OCI-LY7 (cell line): ENCODE measurements around the gene EEF1A2. TPM values are rescaled to one million over a fixed set of nuclear protein-coding genes. Genes with fewer than 3 reads are reported as not detected.

Experiments
- BruUV-seq: library from RNA; stranded (reverse); fragments of 400-500 nt; replicated peaks from 2 replicates; lab custom pipeline; 2021; lab: Mats Ljungman, UMichigan
- CTCF ChIA-PET: fragments of 300-600 bp; sonication (Branson Sonifier 250); formaldehyde crosslinking; loops from one replicate; lab custom pipeline; 2022; ENCODE audit warnings: antibody characterized with exemption; ENCODE audit not compliant: unreplicated experiment; lab: Charles Lee
- POLR2A ChIA-PET: fragments of 300-600 bp; sonication (Branson Sonifier 250); formaldehyde crosslinking; loops from one replicate; lab custom pipeline; 2022; ENCODE audit warnings: antibody characterized with exemption; lab: Charles Lee
- DNase-seq: peaks from one replicate; pipeline ENCODE4 v3.0.0-alpha.2; 2015; ENCODE audit warnings: low spot score
- H2AFZ ChIP-seq: fragments of 200-600 bp; sonication (generic), shearing (Covaris generic); 2 replicates; pipeline ENCODE4 v1.6.1; 2014; ENCODE audit warnings: mild to moderate bottlenecking, antibody characterized with exemption, low read length, moderate library complexity
- H3K27ac ChIP-seq: fragments of 200-600 bp; sonication (generic); 2 replicates; pipeline ENCODE4 v1.5.1; 2014; ENCODE audit warnings: mixed run types, low read depth, mild to moderate bottlenecking, moderate library complexity, low read length, inconsistent platforms; ENCODE audit not compliant: poor library complexity, severe bottlenecking
- H3K36me3 ChIP-seq: fragments of 200-600 bp; sonication (generic); 2 replicates; pipeline ENCODE4 v1.6.1; 2014; ENCODE audit warnings: mild to moderate bottlenecking, antibody characterized with exemption, low read length, moderate library complexity, mixed read lengths; ENCODE audit not compliant: insufficient read depth
- H3K4me1 ChIP-seq: fragments of 200-600 bp; sonication (generic); 2 replicates; pipeline ENCODE4 v1.5.1; 2014; ENCODE audit warnings: mild to moderate bottlenecking, low read length; ENCODE audit not compliant: insufficient read depth, poor library complexity, severe bottlenecking
- H3K4me2 ChIP-seq: fragments of 200-600 bp; sonication (generic); 2 replicates; pipeline ENCODE4 v1.6.1; 2014; ENCODE audit warnings: mild to moderate bottlenecking, low read length
- H3K4me3 ChIP-seq: fragments of 200-600 bp; sonication (generic); 2 replicates; pipeline ENCODE4 v1.5.1; 2014; ENCODE audit warnings: mild to moderate bottlenecking, low read depth, low read length; ENCODE audit not compliant: poor library complexity, severe bottlenecking
- H3K79me2 ChIP-seq: fragments of 200-600 bp; sonication (generic); 2 replicates; pipeline ENCODE4 v1.6.1; 2016; ENCODE audit warnings: low read depth, mild to moderate bottlenecking, low read length, moderate library complexity, mixed read lengths; ENCODE audit not compliant: insufficient read depth
- H3K9me2 ChIP-seq: fragments of 200-600 bp; sonication (generic); 2 replicates; pipeline ENCODE4 v1.6.1; 2016; ENCODE audit warnings: mild to moderate bottlenecking, low read length, mixed read lengths; ENCODE audit not compliant: insufficient read depth
- H3K9me3 ChIP-seq: fragments of 200-600 bp; sonication (generic); 2 replicates; pipeline ENCODE4 v1.6.1; 2014; ENCODE audit warnings: mild to moderate bottlenecking, mixed run types, low read length, mixed read lengths
- H4K20me1 ChIP-seq: fragments of 200-600 bp; sonication (generic); 2 replicates; pipeline ENCODE4 v1.6.1; 2014; ENCODE audit warnings: mild to moderate bottlenecking, antibody characterized with exemption, low read length, moderate library complexity, mixed read lengths; ENCODE audit not compliant: insufficient read depth
- CTCF ChIP-seq: fragments of 200-600 bp; sonication (generic); conservative IDR thresholded peaks from 2 replicates; pipeline ENCODE4 v1.5.1; 2014; ENCODE audit warnings: mild to moderate bottlenecking, antibody characterized with exemption, low read length, moderate library complexity, mixed read lengths
- EZH2phosphoT487 ChIP-seq: fragments of 200-600 bp; sonication (generic); IDR thresholded peaks from 2 replicates; pipeline ENCODE4 v1.6.1; 2018; ENCODE audit warnings: low read depth, borderline replicate concordance, mild to moderate bottlenecking, mixed run types, antibody characterized with exemption, low read length, moderate library complexity, mixed read lengths
- intact Hi-C: fragments of 100-400 bp; cut with micrococcal nuclease; formaldehyde crosslinking; loops from one replicate; pipeline ENCODE4 v1.10.0; 2022; ENCODE audit not compliant: unreplicated experiment
- total RNA-seq, 2 experiments: library from RNA; depleted of rRNA in 1 of 2; stranded (reverse); fragments of >200 nt in 1 of 2; shearing (Covaris generic) in 1 of 2; gene quantifications; 2 replicates each; pipeline ENCODE4 v1.2.3, GENCODE V29; 2014 to 2022

Gene EEF1A2
- total RNA-seq, 2 experiments from 2014 or later = 0.22 TPM; not detected in 1

GRCh38 chr20:63542031-63542559 lies 43.2 kb upstream of the EEF1A2 start:
- Histone ChIP-seq H4K20me1 (no peaks in the 10 kb centered on the region), H3K4me2 (no peak overlapping the region), H2AFZ (no peak overlapping the region), H3K4me3 (no peak overlapping the region), H3K79me2 (no peaks in the 10 kb centered on the region), H3K9me3 (no peaks in the 10 kb centered on the region), H3K27ac (no peak overlapping the region), H3K36me3 (no peaks in the 10 kb centered on the region), H3K9me2 (no peaks in the 10 kb centered on the region), H3K4me1 (peaks cover 42% of the 10 kb centered on the region)
- ChIA-PET POLR2A (interaction anchor here (0.6 to 0.9 kb wide), 3 partner anchors 11 to 99 kb away, joined by 3 to 6 read pairs (median 4); no protein-coding TSS in a partner anchor), CTCF (interaction anchor here (0.6 kb wide), 1 partner anchor 27 kb away, joined by 11 read pairs; no protein-coding TSS in a partner anchor)
- TF ChIP-seq EZH2phosphoT487 (no peak), CTCF (no peak)
- DNase-seq = no peak
- no TSS peak for BruUV-seq
- intact Hi-C loops = no loop called here

- H3K9me3 ChIP-seq = no peaks in the 10 kb centered on the region
- BruUV-seq = no TSS peak
- H3K27ac ChIP-seq = no peak overlapping the region
- no peak overlapping the region for H3K4me3 ChIP-seq
- H2AFZ ChIP-seq = no peak overlapping the region
- no peak overlapping the region for H3K4me2 ChIP-seq
- no peaks in the 10 kb centered on the region for H3K36me3 ChIP-seq
- H4K20me1 ChIP-seq = no peaks in the 10 kb centered on the region
- intact Hi-C loops = no loop called here
- DNase-seq = no peak
- H3K4me1 ChIP-seq = peaks cover 43% of the 10 kb centered on the region
- POLR2A ChIA-PET = interaction anchor here (0.8 to 0.9 kb wide), 2 partner anchors 11 to 100 kb away, joined by 3 to 6 read pairs; no protein-coding TSS in a partner anchor
- no peaks in the 10 kb centered on the region for H3K9me2 ChIP-seq
- TF ChIP-seq CTCF = no peak
- TF ChIP-seq EZH2phosphoT487 = no peak
- H3K79me2 ChIP-seq = no peaks in the 10 kb centered on the region
- CTCF ChIA-PET = no interaction called here
These were observed 42.5 kb upstream of the EEF1A2 start for GRCh38 chr20:63541371-63541770.

GRCh38 chr20:63540417-63541186 lies 41.7 kb upstream of the EEF1A2 start:
- Histone ChIP-seq H3K79me2 (no peaks in the 10 kb centered on the region), H2AFZ (no peak overlapping the region), H3K4me3 (no peak overlapping the region), H3K9me2 (no peaks in the 10 kb centered on the region), H3K4me2 (no peak overlapping the region), H4K20me1 (no peaks in the 10 kb centered on the region), H3K27ac (no peak overlapping the region), H3K36me3 (no peaks in the 10 kb centered on the region), H3K9me3 (no peaks in the 10 kb centered on the region), H3K4me1 (peaks cover 36% of the 10 kb centered on the region)
- TF ChIP-seq CTCF (no peak), EZH2phosphoT487 (no peak)
- no peak for DNase-seq
- intact Hi-C loops = no loop called here
- BruUV-seq = no TSS peak
- ChIA-PET POLR2A (no interaction called here), CTCF (no interaction called here)
